Omental fat pad (tissue), 4 donors: ENCODE results near the gene NAA50. TPM values are rescaled to one million over a fixed set of nuclear protein-coding genes. Genes with fewer than 3 reads are reported as not detected.

Experiments used
- ATAC-seq: fragments of 150-250 bp; one replicate; pipeline ENCODE4 v1.9.1; 2016; ENCODE audit warnings: mild to moderate bottlenecking, moderate library complexity; ENCODE audit not compliant: low FRiP score
- DNase-seq: peaks from one replicate; pipeline ENCODE4 v3.0.0-alpha.2; 2019; ENCODE audit warnings: low spot score
- CTCF ChIP-seq, 3 donors: fragments of 450-650 bp; IDR thresholded peaks; one replicate each; pipeline ENCODE4 v1.5.1; 2016 to 2017; ENCODE audit warnings: antibody characterized with exemption in 3 of 3, mild to moderate bottlenecking in 3 of 3, moderate library complexity in 2 of 3
- total RNA-seq, 4 donors: library from RNA; depleted of rRNA; stranded (reverse); fragments of >200 nt; gene quantifications; one replicate each; pipeline ENCODE4 v1.1.0, GENCODE V29; 2016

Gene NAA50
- total RNA-seq, 4 donors from 2014 or later = 64.9 to 185 (median 171) TPM

GRCh38 chr3:113743006-113743630, 2.9 kb downstream of the NAA50 start:
- no peak for DNase-seq
- TF ChIP-seq CTCF (IDR thresholded peaks at IDR 0.05) = no peak
- ATAC-seq = no peak

GRCh38 chr3:113741620-113742019, 4.4 kb downstream of the NAA50 start:
- TF ChIP-seq CTCF (IDR thresholded peaks at IDR 0.05) = no peak
- ATAC-seq (no peak), DNase-seq (no peak)

- DNase-seq = no peak
- TF ChIP-seq CTCF (IDR thresholded peaks at IDR 0.05) = no peak
- no peak for ATAC-seq
These were observed 5.0 kb downstream of the NAA50 start for GRCh38 chr3:113741086-113741485.

GRCh38 chr3:113736548-113737089, 9.4 kb downstream of the NAA50 start:
- peak; percentile 53 for ATAC-seq

GRCh38 chr3:113731694-113732093, 14.4 kb downstream of the NAA50 start:
- DNase-seq (no peak), ATAC-seq (no peak)
- no peak for TF ChIP-seq CTCF (IDR thresholded peaks at IDR 0.05)

More at GRCh38 chr3:113736548-113737089, 9.4 kb downstream of the NAA50 start:
- no peak for DNase-seq
- TF ChIP-seq CTCF (IDR thresholded peaks at IDR 0.05) = peak in 1 of 3 donors; percentile 53

GRCh38 chr3:113730550-113730949, 15.5 kb downstream of the NAA50 start:
- TF ChIP-seq CTCF (IDR thresholded peaks at IDR 0.05) = no peak
- no peak for ATAC-seq
- no peak for DNase-seq

GRCh38 chr3:113728661-113729060, 17.4 kb downstream of the NAA50 start:
- no peak for TF ChIP-seq CTCF (IDR thresholded peaks at IDR 0.05)
- no peak for DNase-seq
- ATAC-seq = no peak
